Measurements from ENCODE around the gene CEP104. TPM values are rescaled to one million over a fixed set of nuclear protein-coding genes. Genes with fewer than 3 reads are reported as not detected.

Gene CEP104
- polyA plus RNA-seq, 1 of the 3 experiments (the other 2 are of a cell fraction) = 19.2 TPM

- TF ChIP-seq RFX5 (IDR thresholded peaks at IDR 0.05; ENCODE audit: low read length) = no peak
Measured at GRCh38 chr1:3772027-3772714, 84.8 kb downstream of the CEP104 start (continued).

- peak; percentile 65 for DNase-seq
- Histone ChIP-seq H3F3A (replicated peaks; ENCODE audit: insufficient read depth) (peaks cover 5% of the 10 kb centered on the region), H2AFZ (ENCODE audit: low read depth) (no peak overlapping the region), H4K20me1 (ENCODE audit: insufficient read depth) (no peaks in the 10 kb centered on the region), H3K9ac (peak overlapping the region; percentile 54; the same call in 1 of the 2 replicates), H3K9me2 (no peaks in the 10 kb centered on the region), H3K4me1 (ENCODE audit: control insufficient read depth in 1 of 2, insufficient read depth in 2 of 2, low read depth in 1 of 2, low read length in 1 of 2) (peaks cover 0 to 42% of the 10 kb centered on the region in 2 experiments; a peak in 1 of 4 replicates), H3K27me3 (ENCODE audit: insufficient read depth) (no peaks in the 10 kb centered on the region), H3K4me3 (ENCODE audit: low read depth in 2 of 2, low read length in 1 of 2) (peak overlapping the region; percentile 57 to 68; a peak in 3 of 4 replicates), H3K27ac (ENCODE audit: low read depth in 2 of 2, low read length in 1 of 2) (peak overlapping the region in 1 of 2 experiments; percentile 78; a peak in 1 of 4 replicates), H3K36me3 (replicated peaks in 1 of 2; ENCODE audit: control insufficient read depth in 1 of 2, insufficient read depth in 2 of 2, low read length in 1 of 2) (no peaks in the 10 kb centered on the region), H3K4me2 (peak overlapping the region; percentile 81), H3K79me2 (ENCODE audit: insufficient read depth) (no peaks in the 10 kb centered on the region), H3K9me3 (no peaks in the 10 kb centered on the region)
- TF ChIP-seq ELF1 (IDR thresholded peaks at IDR 0.05) = no peak
- no peak for TF ChIP-seq TAF1 (IDR thresholded peaks at IDR 0.05; ENCODE audit: borderline replicate concordance, low read depth, low read length)
- TF ChIP-seq MEF2A (IDR thresholded peaks at IDR 0.05; ENCODE audit: borderline replicate concordance, low read depth) = no peak
- no peak for TF ChIP-seq SIN3A (IDR thresholded peaks at IDR 0.05; ENCODE audit: borderline replicate concordance, low read depth, low read length)
- no peak for TF ChIP-seq NRF1 (IDR thresholded peaks at IDR 0.05; ENCODE audit: low read depth, low read length)
- no peak for TF ChIP-seq SMC3 (IDR thresholded peaks at IDR 0.05; ENCODE audit: low read depth, low read length)
- no peak for TF ChIP-seq ZBTB33 (IDR thresholded peaks at IDR 0.05; ENCODE audit: borderline replicate concordance, low read depth)
- TF ChIP-seq MAX (IDR thresholded peaks at IDR 0.05; ENCODE audit: low read depth) = no peak
- no peak for TF ChIP-seq PBX3 (IDR thresholded peaks at IDR 0.05)
- no peak for TF ChIP-seq MXI1 (IDR thresholded peaks at IDR 0.05; ENCODE audit: low read depth, low read length)
- no peak for TF ChIP-seq RXRA (IDR thresholded peaks at IDR 0.05; ENCODE audit: borderline replicate concordance, low read depth)
- TF ChIP-seq RCOR1 (IDR thresholded peaks at IDR 0.05; ENCODE audit: low read length) = no peak
- TF ChIP-seq GATA2 (CRISPR knock-in tag; IDR thresholded peaks at IDR 0.05) = no peak
- no peak for TF ChIP-seq CHD2 (IDR thresholded peaks at IDR 0.05; ENCODE audit: low read length, partially characterized antibody)
- TF ChIP-seq FOXJ3 (CRISPR knock-in tag; IDR thresholded peaks at IDR 0.05) = no peak
- no peak for TF ChIP-seq POLR2AphosphoS5 (IDR thresholded peaks at IDR 0.05; ENCODE audit: low read depth, low read length)
- no peak for TF ChIP-seq RFX5 (IDR thresholded peaks at IDR 0.05; ENCODE audit: low read length)
- no peak for TF ChIP-seq FOXM1 (IDR thresholded peaks at IDR 0.05; ENCODE audit: low read depth)
- TF ChIP-seq GABPA (IDR thresholded peaks at IDR 0.05; ENCODE audit: low read depth) = no peak
- 72% methylated on average over 26 of the region's 32 CpGs for WGBS (ENCODE audit: low lambda C conversion rate)
- POLR2A ChIA-PET = no interaction called here
- CTCF ChIA-PET = interaction anchor here (0.8 kb wide), 1 partner anchor 47 kb away, joined by 4 read pairs; no protein-coding TSS in a partner anchor
Measured at GRCh38 chr1:3771108-3772026, 85.6 kb downstream of the CEP104 start.

Data from SK-N-SH (cell line).